ENCODE data around the gene BMPR1A.

DNA sequence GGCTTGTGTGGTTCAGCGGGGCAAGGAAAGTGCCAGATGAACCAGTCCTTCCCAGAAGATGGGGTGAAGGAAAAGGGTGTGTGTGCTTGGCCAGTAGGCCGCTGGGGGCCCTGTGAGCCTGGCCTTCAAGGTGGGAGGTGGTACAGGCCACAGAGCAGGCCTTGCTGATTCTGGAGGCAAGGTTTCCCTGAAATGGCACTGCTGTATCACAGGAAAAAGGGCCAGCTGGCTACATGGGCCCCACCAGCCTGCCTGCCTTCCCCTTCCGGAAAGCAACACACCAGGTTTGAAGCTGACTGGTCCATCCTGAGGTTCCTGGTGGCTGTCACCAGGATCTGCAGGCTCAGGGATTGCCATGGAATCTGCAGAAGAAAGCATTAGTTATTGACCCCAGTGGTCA lies 188.5 kb downstream of the BMPR1A start:
- TF ChIP-seq, protein P1, sequence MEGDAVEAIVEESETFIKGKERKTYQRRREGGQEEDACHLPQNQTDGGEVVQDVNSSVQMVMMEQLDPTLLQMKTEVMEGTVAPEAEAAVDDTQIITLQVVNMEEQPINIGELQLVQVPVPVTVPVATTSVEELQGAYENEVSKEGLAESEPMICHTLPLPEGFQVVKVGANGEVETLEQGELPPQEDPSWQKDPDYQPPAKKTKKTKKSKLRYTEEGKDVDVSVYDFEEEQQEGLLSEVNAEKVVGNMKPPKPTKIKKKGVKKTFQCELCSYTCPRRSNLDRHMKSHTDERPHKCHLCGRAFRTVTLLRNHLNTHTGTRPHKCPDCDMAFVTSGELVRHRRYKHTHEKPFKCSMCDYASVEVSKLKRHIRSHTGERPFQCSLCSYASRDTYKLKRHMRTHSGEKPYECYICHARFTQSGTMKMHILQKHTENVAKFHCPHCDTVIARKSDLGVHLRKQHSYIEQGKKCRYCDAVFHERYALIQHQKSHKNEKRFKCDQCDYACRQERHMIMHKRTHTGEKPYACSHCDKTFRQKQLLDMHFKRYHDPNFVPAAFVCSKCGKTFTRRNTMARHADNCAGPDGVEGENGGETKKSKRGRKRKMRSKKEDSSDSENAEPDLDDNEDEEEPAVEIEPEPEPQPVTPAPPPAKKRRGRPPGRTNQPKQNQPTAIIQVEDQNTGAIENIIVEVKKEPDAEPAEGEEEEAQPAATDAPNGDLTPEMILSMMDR (IDR thresholded peaks at IDR 0.05) = no peak
- no peak for TF ChIP-seq POLR2A (IDR thresholded peaks at IDR 0.05)
